ENCODE measurements around the gene AVPR2. TPM values are rescaled to one million over a fixed set of nuclear protein-coding genes. Genes with fewer than 3 reads are reported as not detected.

Gene AVPR2
- total RNA-seq, 2 experiments from 2014 or later, result not detected

- CTCF ChIA-PET, result interaction anchor here (0.9 to 1.5 kb wide), 2 partner anchors 9 to 165 kb away, joined by 5 to 8 read pairs; partner anchors contain the start of gene PLXNB3
- POLR2A ChIA-PET, result interaction anchor here (0.9 kb wide), 1 partner anchor 37 kb away, joined by 3 read pairs; no protein-coding TSS in a partner anchor
- Mint-ChIP-seq H3K36me3 (ENCODE audit: low read depth) (peaks cover 11% of the 10 kb centered on the region), H3K9me3 (ENCODE audit: low read depth) (no peaks in the 10 kb centered on the region), H3K27ac (peak overlapping the region; percentile 81), H3K27me3 (no peaks in the 10 kb centered on the region), H3K4me3 (peak overlapping the region; percentile 80), H3K4me1 (peaks cover 21% of the 10 kb centered on the region)
- intact Hi-C loops (cut with DNase I, micrococcal nuclease), result loop anchor here (2.0 to 10.0 kb wide), 5 partner anchors 88 to 833 kb away; partner anchors contain the start of genes DKC1 (in 1 of the 2), EMD (in 1 of the 2), FLNA (in 1 of the 2) and IDH3G (in 1 of the 2)
- DNase-seq (no peak), ATAC-seq (no peak)
These were observed 25.1 kb downstream of the AVPR2 start for GRCh38 chrX:153929576-153929975.

GRCh38 chrX:153930011-153930910 lies 25.8 kb downstream of the AVPR2 start:
- no peak for ATAC-seq
- peaks cover 9% of the 10 kb centered on the region for H3K36me3 Mint-ChIP-seq (ENCODE audit: low read depth)
- peaks cover 21% of the 10 kb centered on the region for H3K4me1 Mint-ChIP-seq
- ChIA-PET CTCF (interaction anchor here (0.9 kb wide), 1 partner anchor 8 kb away, joined by 8 read pairs; no protein-coding TSS in a partner anchor), POLR2A (interaction anchor here (0.9 kb wide), 1 partner anchor 37 kb away, joined by 3 read pairs; no protein-coding TSS in a partner anchor)
- no peaks in the 10 kb centered on the region for H3K27me3 Mint-ChIP-seq
- DNase-seq, result no peak
- intact Hi-C loops (cut with DNase I, micrococcal nuclease), result no loop called here
- H3K4me3 Mint-ChIP-seq, result no peak overlapping the region
- peak overlapping the region; percentile 19 for H3K27ac Mint-ChIP-seq
- no peaks in the 10 kb centered on the region for H3K9me3 Mint-ChIP-seq (ENCODE audit: low read depth)

- no peak for ATAC-seq
- peaks cover 7% of the 10 kb centered on the region for H3K36me3 Mint-ChIP-seq (ENCODE audit: low read depth)
- ChIA-PET POLR2A (interaction anchor here (0.8 kb wide), 1 partner anchor 15 kb away, joined by 3 read pairs; no protein-coding TSS in a partner anchor), CTCF (no interaction called here)
- no peak overlapping the region for H3K4me3 Mint-ChIP-seq
- DNase-seq, result no peak
- H3K4me1 Mint-ChIP-seq, result peaks cover 21% of the 10 kb centered on the region
- H3K27ac Mint-ChIP-seq, result peak overlapping the region; percentile 65
- H3K9me3 Mint-ChIP-seq (ENCODE audit: low read depth), result no peaks in the 10 kb centered on the region
- no peaks in the 10 kb centered on the region for H3K27me3 Mint-ChIP-seq
- intact Hi-C loops (cut with DNase I, micrococcal nuclease), result no loop called here
These were observed 26.7 kb downstream of the AVPR2 start for GRCh38 chrX:153931151-153931550.

- ATAC-seq (no peak), DNase-seq (no peak)
- intact Hi-C loops (cut with DNase I, micrococcal nuclease), result no loop called here
- Mint-ChIP-seq H3K36me3 (ENCODE audit: low read depth) (peaks cover 7% of the 10 kb centered on the region), H3K4me1 (peaks cover 21% of the 10 kb centered on the region), H3K27ac (peak overlapping the region; percentile 65), H3K27me3 (no peaks in the 10 kb centered on the region), H3K9me3 (ENCODE audit: low read depth) (no peaks in the 10 kb centered on the region), H3K4me3 (no peak overlapping the region)
- POLR2A ChIA-PET, result interaction anchor here (0.8 kb wide), 1 partner anchor 14 kb away, joined by 3 read pairs; no protein-coding TSS in a partner anchor
- CTCF ChIA-PET, result interaction anchor here (1.5 kb wide), 1 partner anchor 8 kb away, joined by 5 read pairs; no protein-coding TSS in a partner anchor
These were observed 27.3 kb downstream of the AVPR2 start for GRCh38 chrX:153931748-153932147.

GRCh38 chrX:153932220-153932915 lies 27.9 kb downstream of the AVPR2 start:
- POLR2A ChIA-PET, result no interaction called here
- Mint-ChIP-seq H3K27me3 (no peaks in the 10 kb centered on the region), H3K4me1 (peaks cover 21% of the 10 kb centered on the region), H3K9me3 (ENCODE audit: low read depth) (no peaks in the 10 kb centered on the region), H3K4me3 (no peak overlapping the region), H3K27ac (no peak overlapping the region), H3K36me3 (ENCODE audit: low read depth) (peaks cover 7% of the 10 kb centered on the region)
- ATAC-seq, result no peak
- no peak for DNase-seq
- CTCF ChIA-PET, result interaction anchor here (1.5 kb wide), 1 partner anchor 8 kb away, joined by 5 read pairs; no protein-coding TSS in a partner anchor
- intact Hi-C loops (cut with DNase I, micrococcal nuclease), result no loop called here

GRCh38 chrX:153933748-153934147 lies 29.3 kb downstream of the AVPR2 start:
- intact Hi-C loops (cut with DNase I, micrococcal nuclease), result no loop called here
- peaks cover 25% of the 10 kb centered on the region for H3K4me1 Mint-ChIP-seq
- peaks cover 5% of the 10 kb centered on the region for H3K36me3 Mint-ChIP-seq (ENCODE audit: low read depth)
- ChIA-PET POLR2A (interaction anchor here (0.6 kb wide), 1 partner anchor 140 kb away, joined by 3 read pairs; no protein-coding TSS in a partner anchor), CTCF (interaction anchor here (1.0 to 2.5 kb wide), 3 partner anchors 14 to 35 kb away, joined by 3 to 8 read pairs (median 3); no protein-coding TSS in a partner anchor)
- no peak for DNase-seq
- ATAC-seq, result no peak
- H3K27ac Mint-ChIP-seq, result peak overlapping the region; percentile 51
- H3K9me3 Mint-ChIP-seq (ENCODE audit: low read depth), result no peaks in the 10 kb centered on the region
- H3K27me3 Mint-ChIP-seq, result no peaks in the 10 kb centered on the region
- H3K4me3 Mint-ChIP-seq, result peak overlapping the region; percentile 81

GRCh38 chrX:153934148-153934761 lies 29.8 kb downstream of the AVPR2 start:
- CTCF ChIA-PET, result interaction anchor here (0.9 to 2.5 kb wide), 5 partner anchors 9 to 55 kb away, joined by 3 to 8 read pairs (median 5); partner anchors contain the start of gene ARHGAP4
- DNase-seq (no peak), ATAC-seq (no peak)
- POLR2A ChIA-PET, result interaction anchor here (0.6 to 1.2 kb wide), 2 partner anchors 8 to 141 kb away, joined by 3 to 5 read pairs; no protein-coding TSS in a partner anchor
- intact Hi-C loops (cut with DNase I, micrococcal nuclease), result no loop called here
- H3K27ac Mint-ChIP-seq, result peak overlapping the region; percentile 51
- peak overlapping the region; percentile 81 for H3K4me3 Mint-ChIP-seq
- no peaks in the 10 kb centered on the region for H3K9me3 Mint-ChIP-seq (ENCODE audit: low read depth)
- peaks cover 5% of the 10 kb centered on the region for H3K36me3 Mint-ChIP-seq (ENCODE audit: low read depth)
- peaks cover 21% of the 10 kb centered on the region for H3K4me1 Mint-ChIP-seq
- no peaks in the 10 kb centered on the region for H3K27me3 Mint-ChIP-seq

GRCh38 chrX:153934762-153935325 lies 30.4 kb downstream of the AVPR2 start, which contains the start of gene NAA10:
TSS of gene NAA10 (minus strand) at chrX:153935037. CDS start at chrX:153934904, 133 bp downstream.
- POLR2A ChIA-PET, result interaction anchor here (1.2 kb wide), 1 partner anchor 8 kb away, joined by 5 read pairs; no protein-coding TSS in a partner anchor
- CTCF ChIA-PET, result interaction anchor here (0.9 to 2.5 kb wide), 4 partner anchors 9 to 55 kb away, joined by 3 to 8 read pairs (median 6); partner anchors contain the start of gene ARHGAP4
- H3K36me3 Mint-ChIP-seq (ENCODE audit: low read depth), result peaks cover 5% of the 10 kb centered on the region
- no peaks in the 10 kb centered on the region for H3K27me3 Mint-ChIP-seq
- H3K27ac Mint-ChIP-seq, result peak within 1 kb of the TSS; percentile 51
- ATAC-seq (peak; percentile 85), DNase-seq (peak; percentile 76)
- peak within 1 kb of the TSS; percentile 81 for H3K4me3 Mint-ChIP-seq
- intact Hi-C loops (cut with DNase I, micrococcal nuclease), result loop anchor here in 1 of 2 experiments (1.0 kb wide), 1 partner anchor 12 kb away; no protein-coding TSS in a partner anchor
- H3K9me3 Mint-ChIP-seq (ENCODE audit: low read depth), result no peaks in the 10 kb centered on the region
- peaks cover 19% of the 10 kb centered on the region for H3K4me1 Mint-ChIP-seq

- CTCF ChIA-PET, result interaction anchor here (1.1 to 2.5 kb wide), 4 partner anchors 10 to 54 kb away, joined by 4 to 8 read pairs (median 6); partner anchors contain the start of gene ARHGAP4
- DNase-seq (no peak), ATAC-seq (no peak)
- peaks cover 5% of the 10 kb centered on the region for H3K36me3 Mint-ChIP-seq (ENCODE audit: low read depth)
- H3K4me1 Mint-ChIP-seq, result peaks cover 21% of the 10 kb centered on the region
- POLR2A ChIA-PET, result interaction anchor here (1.2 kb wide), 1 partner anchor 9 kb away, joined by 5 read pairs; no protein-coding TSS in a partner anchor
- H3K27ac Mint-ChIP-seq, result peak overlapping the region; percentile 42
- H3K4me3 Mint-ChIP-seq, result peak overlapping the region; percentile 68
- no peaks in the 10 kb centered on the region for H3K9me3 Mint-ChIP-seq (ENCODE audit: low read depth)
- intact Hi-C loops (cut with DNase I, micrococcal nuclease), result loop anchor here in 1 of 2 experiments (1.0 kb wide), 1 partner anchor 12 kb away; no protein-coding TSS in a partner anchor
- H3K27me3 Mint-ChIP-seq, result no peaks in the 10 kb centered on the region
These were observed 30.9 kb downstream of the AVPR2 start for GRCh38 chrX:153935326-153935851.

GRCh38 chrX:153937056-153937455 lies 32.6 kb downstream of the AVPR2 start:
- Mint-ChIP-seq H3K27ac (no peak overlapping the region), H3K9me3 (ENCODE audit: low read depth) (no peaks in the 10 kb centered on the region), H3K36me3 (ENCODE audit: low read depth) (no peaks in the 10 kb centered on the region), H3K4me1 (peaks cover 16% of the 10 kb centered on the region), H3K27me3 (no peaks in the 10 kb centered on the region), H3K4me3 (no peak overlapping the region)
- ATAC-seq (no peak), DNase-seq (no peak)
- ChIA-PET CTCF (no interaction called here), POLR2A (interaction anchor here (0.7 kb wide), 1 partner anchor 14 kb away, joined by 4 read pairs; no protein-coding TSS in a partner anchor)
- intact Hi-C loops (cut with DNase I, micrococcal nuclease), result no loop called here

All from activated CD4-positive, alpha-beta T cell treated with anti-CD3 and anti-CD28 coated beads for 36 hours (primary cell).